Esophagus squamous epithelium (tissue), 4 donors: ENCODE measurements around the gene CCDC146.
"Not testable (repeated sequence)": the region's sequence is repeated elsewhere in the genome, so short reads cannot be mapped to it uniquely, and the experiment has no call there.

Experiments
- POLR2A ChIP-seq, 4 donors: fragments of 450-650 bp; IDR thresholded peaks; one replicate each; pipeline ENCODE4 v1.6.1; 2017; ENCODE audit warnings: antibody characterized with exemption in 4 of 4, mild to moderate bottlenecking in 4 of 4, moderate library complexity in 3 of 4
- TF ChIP-seq, protein P1 (sequence below), 6 experiments: fragments of 450-650 bp in 4 of 6; fragments of 200-600 bp in 2 of 6; sonication (generic) in 2 of 6; IDR thresholded peaks; one replicate each; pipeline ENCODE4 v1.5.1; 2016 to 2019; ENCODE audit warnings: antibody characterized with exemption in 6 of 6, mild to moderate bottlenecking in 4 of 6, moderate library complexity in 4 of 6

GRCh38 chr7:77074786-77075396 lies 47.5 kb upstream of the CCDC146 start:
- TF ChIP-seq, protein P1, sequence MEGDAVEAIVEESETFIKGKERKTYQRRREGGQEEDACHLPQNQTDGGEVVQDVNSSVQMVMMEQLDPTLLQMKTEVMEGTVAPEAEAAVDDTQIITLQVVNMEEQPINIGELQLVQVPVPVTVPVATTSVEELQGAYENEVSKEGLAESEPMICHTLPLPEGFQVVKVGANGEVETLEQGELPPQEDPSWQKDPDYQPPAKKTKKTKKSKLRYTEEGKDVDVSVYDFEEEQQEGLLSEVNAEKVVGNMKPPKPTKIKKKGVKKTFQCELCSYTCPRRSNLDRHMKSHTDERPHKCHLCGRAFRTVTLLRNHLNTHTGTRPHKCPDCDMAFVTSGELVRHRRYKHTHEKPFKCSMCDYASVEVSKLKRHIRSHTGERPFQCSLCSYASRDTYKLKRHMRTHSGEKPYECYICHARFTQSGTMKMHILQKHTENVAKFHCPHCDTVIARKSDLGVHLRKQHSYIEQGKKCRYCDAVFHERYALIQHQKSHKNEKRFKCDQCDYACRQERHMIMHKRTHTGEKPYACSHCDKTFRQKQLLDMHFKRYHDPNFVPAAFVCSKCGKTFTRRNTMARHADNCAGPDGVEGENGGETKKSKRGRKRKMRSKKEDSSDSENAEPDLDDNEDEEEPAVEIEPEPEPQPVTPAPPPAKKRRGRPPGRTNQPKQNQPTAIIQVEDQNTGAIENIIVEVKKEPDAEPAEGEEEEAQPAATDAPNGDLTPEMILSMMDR (IDR thresholded peaks at IDR 0.05), result not testable (repeated sequence)
- not testable (repeated sequence) for TF ChIP-seq POLR2A (IDR thresholded peaks at IDR 0.05)
